Spinal cord (tissue), 10 donors: ENCODE results near the gene HOXB6. TPM values are rescaled to one million over a fixed set of nuclear protein-coding genes. Genes with fewer than 3 reads are reported as not detected.
A peak's percentile ranks its signal among the peaks of the same experiment; 100 is the strongest.

ENCODE experiments used
- DNase-seq, 6 donors: peaks; one replicate each; pipeline versions ENCODE4 v3.0.0 to v3.0.0-alpha.2; 2013 to 2015; ENCODE audit warnings: low spot score in 6 of 6, low read depth in 4 of 6
- H3K27ac ChIP-seq: one replicate; pipeline ENCODE4 v1.5.1; 2013; ENCODE audit warnings: low read depth, low read length, control low read depth
- H3K27me3 ChIP-seq: one replicate; pipeline ENCODE4 v1.6.1; 2013; ENCODE audit warnings: low read length; ENCODE audit not compliant: control insufficient read depth, insufficient read depth
- H3K36me3 ChIP-seq: one replicate; pipeline ENCODE4 v1.6.1; 2013; ENCODE audit warnings: low read length; ENCODE audit not compliant: control insufficient read depth, insufficient read depth
- H3K4me1 ChIP-seq: one replicate; pipeline ENCODE4 v1.6.1; 2013; ENCODE audit warnings: low read length; ENCODE audit not compliant: control insufficient read depth, insufficient read depth
- H3K4me3 ChIP-seq: one replicate; pipeline ENCODE4 v1.5.1; 2013; ENCODE audit warnings: low read depth, low read length, control low read depth
- H3K9me3 ChIP-seq: one replicate; pipeline ENCODE4 v1.6.1; 2013; ENCODE audit warnings: low read length; ENCODE audit not compliant: control insufficient read depth, insufficient read depth
- WGBS: methylation state at CpG from one replicate; pipeline ENCODE4 v1.1.5; 2013; ENCODE audit warnings: missing lambda C conversion rate; ENCODE audit not compliant: insufficient coverage; 5-methylcytosine and 5-hydroxymethylcytosine counted together
- polyA plus RNA-seq, 2 donors: library from polyadenylated mRNA; unstranded; fragments of 120-200 nt; gene quantifications; one replicate each; pipeline ENCODE4 v1.2.1, GENCODE V29; 2013; ENCODE audit not compliant: insufficient read length in 2 of 2
- total RNA-seq, 2 donors: library from RNA; depleted of rRNA in 1 of 2; stranded (reverse); fragments of 120-200 nt in 1 of 2; fragments of >200 nt in 1 of 2; gene quantifications; one replicate each; pipeline versions ENCODE4 v1.2.3 to v1.2.4, GENCODE V29; 2013 to 2014
- donor health status: healthy.

The HOXB6 gene
- total and polyA plus RNA-seq, 4 donors: 20.2 to 142 (median 86.5) TPM

- no peaks in the 10 kb centered on the region for H3K9me3 ChIP-seq
- DNase-seq: peak in 4 of 6 donors; percentile 81 to 97 (median 89)
- no peaks in the 10 kb centered on the region for H3K27me3 ChIP-seq
- WGBS: under 1% methylated on average over 63 of the region's 79 CpGs
- H3K4me3 ChIP-seq: peak within 1 kb of the TSS; percentile 65
- H3K27ac ChIP-seq: peak within 1 kb of the TSS; percentile 99
- peaks cover 44% of the 10 kb centered on the region for H3K4me1 ChIP-seq
- peaks cover 23% of the 10 kb centered on the region for H3K36me3 ChIP-seq
Measured at GRCh38 chr17:48610282-48611211, 5.8 kb upstream of the HOXB6 start, which contains the start of gene HOXB7. Gene HOXB7 (minus strand): TSS chr17:48611017. CDS start chr17:48610918, 99 bp downstream.

GRCh38 chr17:48609759-48610281, 5.0 kb upstream of the HOXB6 start:
- H3K36me3 ChIP-seq: peaks cover 23% of the 10 kb centered on the region
- peak overlapping the region; percentile 65 for H3K4me3 ChIP-seq
- DNase-seq: peak in 2 of 6 donors; percentile 35 to 92
- H3K27me3 ChIP-seq: no peaks in the 10 kb centered on the region
- peak overlapping the region; percentile 99 for H3K27ac ChIP-seq
- H3K9me3 ChIP-seq: no peaks in the 10 kb centered on the region
- H3K4me1 ChIP-seq: peaks cover 48% of the 10 kb centered on the region
- WGBS: 3% methylated on average over 8 of the region's 15 CpGs

- H3K4me3 ChIP-seq: peak overlapping the region; percentile 65
- H3K27ac ChIP-seq: peak overlapping the region; percentile 99
- peaks cover 44% of the 10 kb centered on the region for H3K4me1 ChIP-seq
- no peaks in the 10 kb centered on the region for H3K9me3 ChIP-seq
- no peaks in the 10 kb centered on the region for H3K27me3 ChIP-seq
- peaks cover 23% of the 10 kb centered on the region for H3K36me3 ChIP-seq
- DNase-seq: peak in 1 of 6 donors; percentile 87
Measured at GRCh38 chr17:48609033-48609432, 4.2 kb upstream of the HOXB6 start.

- H3K4me1 ChIP-seq: peaks cover 44% of the 10 kb centered on the region
- DNase-seq: peak in 2 of 6 donors; percentile 29 to 70
- H3K27ac ChIP-seq: peak overlapping the region; percentile 99
- no peaks in the 10 kb centered on the region for H3K27me3 ChIP-seq
- peak overlapping the region; percentile 65 for H3K4me3 ChIP-seq
- peaks cover 23% of the 10 kb centered on the region for H3K36me3 ChIP-seq
- WGBS: no CpG with 5 or more reads among the region's 1 CpG
- no peaks in the 10 kb centered on the region for H3K9me3 ChIP-seq
Measured at GRCh38 chr17:48608494-48608834, 3.7 kb upstream of the HOXB6 start.

- Histone ChIP-seq H3K4me3 (peak overlapping the region; percentile 94), H3K27me3 (no peaks in the 10 kb centered on the region), H3K27ac (peak overlapping the region; percentile 99), H3K36me3 (peaks cover 19% of the 10 kb centered on the region), H3K9me3 (no peaks in the 10 kb centered on the region), H3K4me1 (peaks cover 50% of the 10 kb centered on the region)
- peak in 1 of 6 donors; percentile 73 for DNase-seq
- 34% methylated on average over 4 of the region's 9 CpGs for WGBS
Measured at GRCh38 chr17:48606892-48607614, 2.3 kb upstream of the HOXB6 start.

- H3K27ac ChIP-seq: peak overlapping the region; percentile 99
- peak in 2 of 6 donors; percentile 72 to 76 for DNase-seq
- WGBS: 17% methylated on average over 24 of the region's 41 CpGs
- H3K27me3 ChIP-seq: no peaks in the 10 kb centered on the region
- peaks cover 51% of the 10 kb centered on the region for H3K4me1 ChIP-seq
- H3K9me3 ChIP-seq: no peaks in the 10 kb centered on the region
- peak overlapping the region; percentile 94 for H3K4me3 ChIP-seq
- H3K36me3 ChIP-seq: peaks cover 14% of the 10 kb centered on the region
Measured at GRCh38 chr17:48605991-48606891, 1.5 kb upstream of the HOXB6 start.

GRCh38 chr17:48605409-48605919, 678 bp upstream of the HOXB6 start:
- Histone ChIP-seq H3K9me3 (no peaks in the 10 kb centered on the region), H3K4me1 (peaks cover 52% of the 10 kb centered on the region), H3K36me3 (peaks cover 10% of the 10 kb centered on the region), H3K27me3 (no peaks in the 10 kb centered on the region), H3K4me3 (peak overlapping the region; percentile 94), H3K27ac (peak overlapping the region; percentile 99)
- DNase-seq: peak in 1 of 6 donors; percentile 69
- WGBS: 30% methylated on average over 5 of the region's 10 CpGs

GRCh38 chr17:48603959-48604769, 622 bp downstream of the HOXB6 start:
- 2% methylated on average over 14 of the region's 21 CpGs for WGBS
- Histone ChIP-seq H3K4me1 (peaks cover 57% of the 10 kb centered on the region), H3K27ac (peak overlapping the region; percentile 99), H3K9me3 (no peaks in the 10 kb centered on the region), H3K27me3 (no peaks in the 10 kb centered on the region), H3K36me3 (peaks cover 7% of the 10 kb centered on the region), H3K4me3 (peak overlapping the region; percentile 94)
- DNase-seq: peak in 1 of 6 donors; percentile 89
